ENCODE results near the gene CLEC5A.
"Not testable (repeated sequence)": the region's sequence is repeated elsewhere in the genome, so short reads cannot be mapped to it uniquely, and the experiment has no call there.

Gene CLEC5A

GRCh38 chr7:141949021-141949420, 2.2 kb upstream of the CLEC5A start:
- DNase-seq (ENCODE audit: low read depth) = no peak

GRCh38 chr7:141945356-141945755, 1.4 kb downstream of the CLEC5A start:
- DNase-seq (ENCODE audit: low read depth) = peak; percentile 62

DNA sequence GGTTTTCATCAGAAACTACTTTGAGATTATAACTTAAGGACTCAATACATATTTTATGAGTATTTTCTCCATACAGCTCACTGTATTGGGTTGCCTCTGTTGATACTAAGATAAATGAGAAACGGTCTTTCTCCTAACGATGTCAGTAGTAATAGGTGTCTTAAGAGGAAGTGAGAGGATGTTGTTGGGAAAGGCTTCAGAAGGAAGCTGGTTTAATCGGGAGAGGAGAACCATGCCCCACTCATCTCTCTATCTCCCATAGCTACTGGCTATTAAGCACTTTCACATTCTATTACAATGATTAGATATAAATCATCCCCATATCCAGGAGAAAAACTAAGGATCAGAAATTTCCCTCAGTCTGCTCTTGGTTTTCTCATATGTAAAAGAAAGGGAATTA, 2.0 kb downstream of the CLEC5A start:
- DNase-seq (ENCODE audit: low read depth) = no peak

GRCh38 chr7:141943846-141944245, 2.9 kb downstream of the CLEC5A start:
- no peak for DNase-seq (ENCODE audit: low read depth)

- no peak for DNase-seq (ENCODE audit: low read depth)
These were observed 5.7 kb downstream of the CLEC5A start for GRCh38 chr7:141941075-141941474.

GRCh38 chr7:141930211-141930610, 16.6 kb downstream of the CLEC5A start:
- no peak for DNase-seq (ENCODE audit: low read depth)

- DNase-seq (ENCODE audit: low read depth) = no peak
These were observed 18.0 kb downstream of the CLEC5A start for GRCh38 chr7:141928845-141929195.

- no peak for DNase-seq (ENCODE audit: low read depth)
These were observed 18.5 kb downstream of the CLEC5A start for GRCh38 chr7:141928146-141928844.

DNA sequence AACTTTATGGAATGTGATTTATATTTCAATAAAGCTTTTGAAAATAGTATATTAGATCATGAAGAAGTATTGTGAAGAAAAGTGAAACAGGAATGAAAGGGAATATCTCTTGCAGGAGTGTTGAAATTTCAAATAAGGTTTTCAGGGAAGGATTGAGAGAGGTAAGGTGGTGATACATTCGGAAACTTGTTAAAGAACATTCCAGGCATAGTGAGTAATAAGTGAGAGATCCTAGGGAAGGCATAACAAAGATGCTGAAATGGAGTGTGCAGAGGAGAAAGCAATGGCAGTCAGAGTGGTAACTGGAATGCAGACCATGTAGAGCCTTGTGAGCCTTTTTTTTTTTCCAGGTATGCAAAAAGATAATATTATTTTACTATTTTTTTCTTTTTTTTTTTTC, 26.5 kb downstream of the CLEC5A start:
- DNase-seq (ENCODE audit: low read depth) = peak; percentile 16

DNA sequence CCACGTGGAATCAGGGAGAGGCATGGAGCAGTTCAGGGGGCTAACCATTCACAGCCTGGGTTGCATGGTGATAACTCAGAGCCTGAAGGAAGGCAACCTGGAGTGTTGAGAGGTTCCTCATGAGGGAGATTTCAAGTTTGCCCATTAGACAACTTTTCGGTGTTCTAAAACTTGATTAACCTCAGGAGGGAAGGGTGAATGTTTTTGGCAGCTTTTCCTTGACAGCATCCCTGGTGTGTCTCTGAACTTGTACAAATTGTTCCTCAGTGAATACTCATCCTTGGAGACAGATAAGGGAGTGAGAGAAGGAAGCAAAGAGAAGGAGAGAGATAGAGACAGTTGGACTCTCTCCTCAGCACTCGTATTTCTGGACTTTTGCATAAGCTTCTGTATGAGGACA, 30.7 kb downstream of the CLEC5A start, which contains the start of gene OR9A4:
Gene OR9A4, plus strand, starts transcription at position 301 of the 400 bp plus-strand sequence. CDS start 2,477 bp downstream, outside the sequence.
- DNase-seq (ENCODE audit: low read depth) = no peak

GRCh38 chr7:141915565-141915964, 31.2 kb downstream of the CLEC5A start:
- DNase-seq (ENCODE audit: low read depth) = no peak

- DNase-seq (ENCODE audit: low read depth) = no peak
These were observed 35.4 kb downstream of the CLEC5A start for GRCh38 chr7:141911391-141911790.

GRCh38 chr7:141906285-141906684, 40.5 kb downstream of the CLEC5A start:
- DNase-seq (ENCODE audit: low read depth) = peak; percentile 5

- not testable (repeated sequence) for DNase-seq (ENCODE audit: low read depth)
These were observed 47.4 kb downstream of the CLEC5A start for GRCh38 chr7:141899366-141899765.

DNA sequence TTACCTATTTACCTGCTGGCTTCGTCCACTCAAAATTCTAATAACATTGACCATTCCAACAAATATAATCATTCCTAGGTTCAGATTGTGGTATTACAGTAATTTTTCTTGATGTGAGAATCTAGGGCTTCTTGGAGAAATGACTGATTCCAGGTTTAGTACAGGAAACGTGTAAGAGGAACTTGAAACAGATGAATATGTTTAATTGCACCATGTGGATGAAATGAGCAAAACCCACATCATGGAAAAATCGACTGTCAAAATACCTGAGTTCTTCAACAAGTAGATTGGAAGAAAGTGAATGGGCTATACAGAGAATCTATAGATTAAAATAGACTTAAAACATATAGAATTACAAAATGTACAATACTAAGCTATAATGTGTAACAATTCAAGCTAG, 55.4 kb downstream of the CLEC5A start:
- no peak for DNase-seq (ENCODE audit: low read depth)

DNA sequence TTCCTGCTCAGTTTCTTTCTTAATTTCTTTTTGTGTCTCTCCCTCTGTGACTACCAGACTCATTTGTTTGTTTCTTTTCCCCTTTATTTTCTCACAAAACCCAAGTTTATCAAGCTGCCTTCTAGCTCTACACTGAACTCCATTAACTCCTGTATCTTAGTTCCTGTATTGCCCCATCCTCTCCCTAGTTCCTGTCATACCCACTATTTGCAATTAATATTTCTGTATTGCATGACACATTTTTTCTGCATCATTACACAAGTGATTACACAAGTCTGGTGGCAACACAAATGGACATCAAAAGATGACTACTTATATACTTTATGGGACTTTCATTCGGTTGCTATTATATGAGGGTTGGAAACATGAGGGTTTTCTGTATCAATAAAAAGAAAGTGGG, 57.5 kb downstream of the CLEC5A start:
- no peak for DNase-seq (ENCODE audit: low read depth)

DNA sequence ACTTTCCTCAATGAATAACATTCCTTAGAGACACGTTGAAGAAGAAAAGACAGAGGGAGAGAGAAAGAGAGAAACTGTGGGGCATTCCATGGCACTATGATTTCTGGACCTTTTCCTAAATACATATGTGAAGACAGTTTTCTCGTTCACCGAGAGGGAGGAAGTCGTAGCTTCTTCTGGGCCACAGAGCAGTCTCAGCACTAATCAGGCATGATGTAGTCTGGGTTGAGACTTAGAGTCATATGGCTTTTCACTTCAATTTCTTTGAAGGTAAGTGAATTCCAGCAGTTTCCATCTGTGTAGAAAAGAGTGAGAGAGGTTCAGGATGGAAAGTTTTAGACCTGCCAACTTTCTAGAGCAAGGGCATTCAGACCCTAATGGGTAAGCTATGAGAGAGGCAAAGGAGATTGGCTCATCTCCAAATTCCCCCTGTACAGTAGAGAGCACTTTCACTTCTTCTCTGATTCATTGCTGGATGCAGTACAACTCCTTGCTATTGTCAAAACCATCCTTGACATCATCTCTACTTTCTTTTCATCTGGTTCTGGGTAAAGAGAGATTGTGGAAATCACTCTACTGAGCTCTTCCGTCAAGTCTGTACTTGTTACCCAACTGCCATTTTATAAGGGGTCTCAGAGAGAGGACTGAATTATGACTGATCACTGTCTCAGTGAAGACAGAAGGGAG, 62.1 kb downstream of the CLEC5A start:
- no peak for DNase-seq (ENCODE audit: low read depth)

DNA sequence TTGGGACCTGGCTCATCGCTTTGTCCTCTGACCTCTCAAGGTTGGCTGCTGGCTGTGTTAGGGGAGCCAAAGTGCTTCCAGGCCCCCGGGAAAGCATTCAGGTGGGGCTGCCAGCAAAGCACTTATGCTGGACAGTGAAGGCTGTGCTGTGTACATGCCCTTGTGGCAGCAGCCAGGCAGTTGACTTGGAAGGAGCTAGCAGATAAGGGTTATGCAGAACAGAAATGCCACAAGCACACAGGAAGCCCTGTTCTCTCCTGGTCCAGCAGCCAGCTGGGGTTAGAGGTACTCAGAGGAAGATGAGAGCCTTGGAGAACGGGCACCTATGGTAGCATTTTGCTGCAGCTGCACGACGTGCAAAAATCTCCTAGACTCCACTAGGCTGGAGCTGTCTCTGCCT, 65.8 kb downstream of the CLEC5A start:
- no peak for DNase-seq (ENCODE audit: low read depth)

DNA sequence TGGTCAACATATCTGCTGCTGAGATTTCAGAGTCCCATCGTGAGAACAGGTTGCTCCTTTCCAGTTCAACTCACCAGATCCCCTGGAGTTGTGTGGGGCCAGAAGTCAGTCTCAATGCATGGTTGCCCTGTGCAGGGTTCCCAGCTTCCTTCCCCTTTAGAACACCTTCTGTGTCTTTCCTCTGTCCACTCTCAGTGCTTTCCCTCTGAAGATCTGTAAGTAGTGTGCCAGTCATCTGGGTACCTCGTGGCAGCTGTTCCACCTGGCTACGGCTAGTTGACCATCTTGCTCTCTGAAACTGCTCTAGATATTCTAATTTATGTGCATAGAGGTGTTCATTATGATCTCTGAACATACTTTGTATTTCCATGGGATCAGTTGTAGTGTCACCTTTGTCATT, 69.4 kb downstream of the CLEC5A start:
- no peak for DNase-seq (ENCODE audit: low read depth)

Data from ELR (cell line).